PC-3 (cell line): ENCODE measurements around the gene QARS1. TPM values are rescaled to one million over a fixed set of nuclear protein-coding genes. Genes with fewer than 3 reads are reported as not detected.

Source experiments
- ATAC-seq: fragments of 200-7000 bp; cut with Tn5 transposase; 2 replicates; pipeline ENCODE4 v1.9.1; 2020; ENCODE audit warnings: mild to moderate bottlenecking, moderate library complexity
- BruUV-seq: library from RNA; stranded (reverse); fragments of 400-500 nt; replicated peaks from 2 replicates; lab custom pipeline; 2021; lab: Mats Ljungman, UMichigan
- CTCF ChIA-PET: fragments of 300-600 bp; sonication (Branson Sonifier 250); formaldehyde crosslinking; loops from one replicate; lab custom pipeline; 2022; ENCODE audit warnings: antibody characterized with exemption; lab: Charles Lee
- POLR2A ChIA-PET: fragments of 300-600 bp; sonication (Branson Sonifier 250); formaldehyde crosslinking; loops from one replicate; lab custom pipeline; 2022; ENCODE audit warnings: antibody characterized with exemption; ENCODE audit not compliant: unreplicated experiment; lab: Charles Lee
- DNase-seq: peaks from one replicate; pipeline ENCODE4 v3.0.0-alpha.2; 2015
- H2AFZ ChIP-seq: fragments of 300-600 bp; sonication (generic); 2 replicates; pipeline ENCODE4 v1.6.0; 2016; ENCODE audit warnings: antibody characterized with exemption, low read length
- H3F3A ChIP-seq: fragments of 300-600 bp; sonication (generic); one replicate; pipeline ENCODE4 v1.6.0; 2017; ENCODE audit warnings: antibody characterized with exemption, low read length, control low read depth, mild to moderate bottlenecking; ENCODE audit not compliant: unreplicated experiment
- H3K27ac ChIP-seq: fragments of 300-600 bp; sonication (generic); 2 replicates; pipeline ENCODE4 v1.5.1; 2016; ENCODE audit warnings: mild to moderate bottlenecking, low read length
- H3K27me3 ChIP-seq: fragments of 300-600 bp; sonication (generic); 2 replicates; pipeline ENCODE4 v1.6.1; 2016; ENCODE audit warnings: low read length, mixed read lengths
- H3K36me3 ChIP-seq: fragments of 300-600 bp; sonication (generic); 2 replicates; pipeline ENCODE4 v1.6.1; 2016; ENCODE audit warnings: low read depth, mixed run types, low read length, mixed read lengths
- H3K4me1 ChIP-seq: fragments of 300-600 bp; sonication (generic); 2 replicates; pipeline ENCODE4 v1.5.1; 2016; ENCODE audit warnings: low read length; ENCODE audit not compliant: insufficient read depth
- H3K4me2 ChIP-seq: fragments of 300-600 bp; sonication (generic); 2 replicates; pipeline ENCODE4 v1.6.0; 2016; ENCODE audit warnings: low read length
- H3K4me3 ChIP-seq: fragments of 300-600 bp; sonication (generic); 2 replicates; pipeline ENCODE4 v1.5.1; 2016; ENCODE audit warnings: mild to moderate bottlenecking, low read length, mixed read lengths
- H3K79me2 ChIP-seq: fragments of 300-600 bp; sonication (generic); 2 replicates; pipeline ENCODE4 v1.6.1; 2017; ENCODE audit warnings: low read length, mixed read lengths
- H3K9ac ChIP-seq: fragments of 300-600 bp; sonication (generic); 2 replicates; pipeline ENCODE4 v1.6.0; 2016; ENCODE audit warnings: mild to moderate bottlenecking, low read length
- H3K9me2 ChIP-seq: fragments of 300-600 bp; sonication (generic); replicated peaks from 2 replicates; pipeline ENCODE4 v1.6.1; 2016; ENCODE audit warnings: mixed run types, low read length, mixed read lengths
- H3K9me3 ChIP-seq: fragments of 300-600 bp; sonication (generic); 2 replicates; pipeline ENCODE4 v1.6.1; 2016; ENCODE audit warnings: low read length, mixed read lengths
- H4K20me1 ChIP-seq: fragments of 300-600 bp; sonication (generic); 2 replicates; pipeline ENCODE4 v1.6.1; 2016; ENCODE audit warnings: low read length, mixed read lengths
- EZH2 ChIP-seq: fragments of 300-600 bp; sonication (generic); IDR thresholded peaks from one replicate; pipeline ENCODE4 v1.6.1; 2017; ENCODE audit warnings: antibody characterized with exemption, mild to moderate bottlenecking, low read length; ENCODE audit not compliant: unreplicated experiment
- EZH2phosphoT487 ChIP-seq: fragments of 300-600 bp; sonication (generic); IDR thresholded peaks from 2 replicates; pipeline ENCODE4 v1.6.1; 2018; ENCODE audit warnings: mild to moderate bottlenecking, antibody characterized with exemption, low read length, borderline replicate concordance
- intact Hi-C: fragments of 100-400 bp; cut with micrococcal nuclease; formaldehyde crosslinking; loops from 2 replicates; pipeline ENCODE4 v1.9.0; 2023
- total RNA-seq: library from RNA; depleted of rRNA; stranded (reverse); fragments of >200 nt; gene quantifications from 2 replicates; pipeline ENCODE4 v1.2.3, GENCODE V29; 2014
- TF ChIP-seq, protein P1 (sequence below): fragments of 300-600 bp; sonication (generic); conservative IDR thresholded peaks from 2 replicates; pipeline ENCODE4 v1.5.1; 2017; ENCODE audit warnings: antibody characterized with exemption, low read depth, mild to moderate bottlenecking, low read length

Gene QARS1
- total RNA-seq, 1 experiment from 2014 or later, result 316 TPM

DNA sequence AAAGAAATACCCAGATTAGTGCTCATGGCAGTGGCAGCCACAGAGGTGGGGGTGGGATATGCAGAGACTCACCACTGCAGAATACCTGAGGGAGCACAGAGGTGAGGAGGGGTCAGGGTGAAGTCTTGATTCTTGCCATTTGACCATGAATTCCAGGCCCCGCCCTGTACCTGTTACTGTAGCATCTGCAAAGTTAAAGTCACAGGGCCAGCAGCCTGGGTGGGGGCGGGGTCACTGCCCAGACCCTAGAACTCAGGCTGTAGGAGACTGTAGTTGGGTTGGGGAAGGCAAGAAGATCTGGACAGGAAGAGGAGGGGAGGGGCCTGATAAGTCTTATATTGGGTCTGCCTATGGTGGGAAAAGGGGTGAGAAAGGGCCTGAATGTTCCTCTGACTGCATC is 47.1 kb upstream of the QARS1 start:
- H3K9me3 ChIP-seq, result no peaks in the 10 kb centered on the region
- H2AFZ ChIP-seq, result no peak overlapping the region
- H3K27ac ChIP-seq, result no peak overlapping the region
- no TSS peak for BruUV-seq
- no peak overlapping the region for H3K4me3 ChIP-seq
- H3K4me1 ChIP-seq, result no peaks in the 10 kb centered on the region
- H3K79me2 ChIP-seq, result no peaks in the 10 kb centered on the region
- H3K27me3 ChIP-seq, result no peaks in the 10 kb centered on the region
- H3K36me3 ChIP-seq, result no peaks in the 10 kb centered on the region
- no peak for DNase-seq
- POLR2A ChIA-PET, result interaction anchor here (0.6 kb wide), 1 partner anchor 19 kb away, joined by 4 read pairs; no protein-coding TSS in a partner anchor
- intact Hi-C loops, result no loop called here
- CTCF ChIA-PET, result no interaction called here
- H4K20me1 ChIP-seq, result no peaks in the 10 kb centered on the region
- TF ChIP-seq, protein P1, sequence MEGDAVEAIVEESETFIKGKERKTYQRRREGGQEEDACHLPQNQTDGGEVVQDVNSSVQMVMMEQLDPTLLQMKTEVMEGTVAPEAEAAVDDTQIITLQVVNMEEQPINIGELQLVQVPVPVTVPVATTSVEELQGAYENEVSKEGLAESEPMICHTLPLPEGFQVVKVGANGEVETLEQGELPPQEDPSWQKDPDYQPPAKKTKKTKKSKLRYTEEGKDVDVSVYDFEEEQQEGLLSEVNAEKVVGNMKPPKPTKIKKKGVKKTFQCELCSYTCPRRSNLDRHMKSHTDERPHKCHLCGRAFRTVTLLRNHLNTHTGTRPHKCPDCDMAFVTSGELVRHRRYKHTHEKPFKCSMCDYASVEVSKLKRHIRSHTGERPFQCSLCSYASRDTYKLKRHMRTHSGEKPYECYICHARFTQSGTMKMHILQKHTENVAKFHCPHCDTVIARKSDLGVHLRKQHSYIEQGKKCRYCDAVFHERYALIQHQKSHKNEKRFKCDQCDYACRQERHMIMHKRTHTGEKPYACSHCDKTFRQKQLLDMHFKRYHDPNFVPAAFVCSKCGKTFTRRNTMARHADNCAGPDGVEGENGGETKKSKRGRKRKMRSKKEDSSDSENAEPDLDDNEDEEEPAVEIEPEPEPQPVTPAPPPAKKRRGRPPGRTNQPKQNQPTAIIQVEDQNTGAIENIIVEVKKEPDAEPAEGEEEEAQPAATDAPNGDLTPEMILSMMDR, result no peak
- TF ChIP-seq EZH2 (no peak), EZH2phosphoT487 (no peak)
- ATAC-seq, result no peak
- no peak overlapping the region for H3K9ac ChIP-seq
- no peak overlapping the region for H3K4me2 ChIP-seq
- H3K9me2 ChIP-seq, result no peaks in the 10 kb centered on the region
- H3F3A ChIP-seq, result no peaks in the 10 kb centered on the region

DNA sequence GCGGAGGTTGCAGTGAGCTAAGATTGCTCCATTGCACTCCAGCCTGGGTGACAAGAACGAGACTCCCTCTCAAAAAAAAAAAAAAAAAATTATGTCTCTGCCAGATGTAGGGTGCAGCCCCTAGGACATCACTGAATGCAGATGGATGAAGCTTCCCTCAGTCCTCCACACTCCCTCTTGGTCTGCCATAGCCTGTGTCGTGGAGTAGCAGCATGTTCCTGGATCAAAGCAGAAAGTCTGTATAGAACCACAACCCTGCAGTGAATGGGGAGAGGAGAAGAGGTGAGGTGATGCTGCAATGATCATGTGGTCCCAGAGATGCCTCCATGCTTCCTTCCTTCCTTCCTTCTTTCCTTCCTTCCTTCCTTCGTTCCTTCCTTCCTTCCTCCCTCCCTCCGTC is 43.6 kb upstream of the QARS1 start:
- H3K4me2 ChIP-seq, result no peak overlapping the region
- no peaks in the 10 kb centered on the region for H3K9me3 ChIP-seq
- POLR2A ChIA-PET, result no interaction called here
- CTCF ChIA-PET, result interaction anchor here (0.6 kb wide), 1 partner anchor 550 kb away, joined by 7 read pairs; no protein-coding TSS in a partner anchor
- TF ChIP-seq, protein P1, result no peak
- TF ChIP-seq EZH2 (no peak), EZH2phosphoT487 (no peak)
- H3K27ac ChIP-seq, result no peak overlapping the region
- H4K20me1 ChIP-seq, result no peaks in the 10 kb centered on the region
- DNase-seq (no peak), ATAC-seq (no peak)
- no peaks in the 10 kb centered on the region for H3K4me1 ChIP-seq
- no peaks in the 10 kb centered on the region for H3K27me3 ChIP-seq
- H3K9me2 ChIP-seq, result no peaks in the 10 kb centered on the region
- H3K9ac ChIP-seq, result no peak overlapping the region
- no TSS peak for BruUV-seq
- intact Hi-C loops, result no loop called here
- H3F3A ChIP-seq, result no peaks in the 10 kb centered on the region
- no peak overlapping the region for H3K4me3 ChIP-seq
- no peaks in the 10 kb centered on the region for H3K36me3 ChIP-seq
- H3K79me2 ChIP-seq, result no peaks in the 10 kb centered on the region
- H2AFZ ChIP-seq, result no peak overlapping the region

DNA sequence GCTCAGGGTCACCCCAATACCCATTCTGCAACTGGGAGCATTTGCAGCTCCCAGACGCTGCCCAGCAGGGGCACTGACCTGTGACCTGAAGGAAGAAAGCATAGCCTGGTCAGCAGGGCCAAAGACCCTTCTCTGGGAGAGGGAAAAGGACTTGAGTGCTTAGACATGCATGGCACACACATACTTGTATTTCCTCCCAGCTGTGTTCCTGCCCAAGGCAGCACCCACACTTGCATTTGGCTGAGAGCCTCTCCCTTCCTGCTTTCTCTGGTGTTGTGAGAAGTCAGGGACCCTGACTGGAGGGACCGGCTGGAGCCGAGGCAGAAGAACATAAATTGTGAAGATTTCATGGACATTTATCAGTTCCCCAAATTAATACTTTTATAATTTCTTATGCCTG is 35.5 kb upstream of the QARS1 start:
- TF ChIP-seq, protein P1, result no peak
- TF ChIP-seq EZH2phosphoT487 (no peak), EZH2 (no peak)
- no TSS peak for BruUV-seq

More for the DNA sequence above, 35.5 kb upstream of the QARS1 start:
- H3K4me3 ChIP-seq, result no peak overlapping the region
- DNase-seq (no peak), ATAC-seq (no peak)
- H3K79me2 ChIP-seq, result no peaks in the 10 kb centered on the region
- H3K9me3 ChIP-seq, result no peaks in the 10 kb centered on the region
- H3K9me2 ChIP-seq, result no peaks in the 10 kb centered on the region
- no peaks in the 10 kb centered on the region for H3K4me1 ChIP-seq
- H3K4me2 ChIP-seq, result no peak overlapping the region
- ChIA-PET POLR2A (no interaction called here), CTCF (no interaction called here)
- H3K36me3 ChIP-seq, result no peaks in the 10 kb centered on the region
- no peak overlapping the region for H3K27ac ChIP-seq
- H2AFZ ChIP-seq, result no peak overlapping the region
- no peak overlapping the region for H3K9ac ChIP-seq
- H4K20me1 ChIP-seq, result no peaks in the 10 kb centered on the region
- intact Hi-C loops, result no loop called here
- H3F3A ChIP-seq, result no peaks in the 10 kb centered on the region
- no peaks in the 10 kb centered on the region for H3K27me3 ChIP-seq
